ENCODE data around the gene FBH1. TPM values are rescaled to one million over a fixed set of nuclear protein-coding genes. Genes with fewer than 3 reads are reported as not detected.

FBH1 gene
- total and polyA plus RNA-seq, 10 of the 15 experiments (the other 5 are each of a cell fraction or from before 2014, with no cell fraction given) = 6.1 to 67.6 (median 47.2) TPM

DNA sequence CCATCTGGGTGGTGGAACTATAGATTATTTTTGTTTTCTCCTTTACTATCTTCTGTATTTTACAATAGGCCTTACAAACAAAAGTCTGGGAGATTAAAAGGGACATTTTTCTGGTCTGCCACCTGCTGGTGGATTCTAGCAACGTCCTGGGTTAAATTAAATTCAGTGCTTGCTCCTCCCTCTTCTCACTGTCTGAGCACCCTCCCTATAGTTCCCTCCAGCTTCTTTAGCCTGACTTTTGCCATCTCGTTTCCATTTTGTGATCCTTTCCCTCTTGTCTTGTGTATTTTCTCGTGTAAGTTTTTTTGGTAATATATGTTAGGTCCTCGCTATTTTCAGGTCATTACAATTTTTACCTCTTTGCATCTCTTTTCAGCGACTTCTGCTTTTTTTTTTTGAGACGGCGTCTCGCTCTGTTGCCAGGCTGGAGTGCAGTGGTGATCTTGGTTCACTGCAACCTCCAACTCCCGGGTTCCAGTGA, 16.5 kb upstream of the FBH1 start (continued):
- TF ChIP-seq, protein P1, sequence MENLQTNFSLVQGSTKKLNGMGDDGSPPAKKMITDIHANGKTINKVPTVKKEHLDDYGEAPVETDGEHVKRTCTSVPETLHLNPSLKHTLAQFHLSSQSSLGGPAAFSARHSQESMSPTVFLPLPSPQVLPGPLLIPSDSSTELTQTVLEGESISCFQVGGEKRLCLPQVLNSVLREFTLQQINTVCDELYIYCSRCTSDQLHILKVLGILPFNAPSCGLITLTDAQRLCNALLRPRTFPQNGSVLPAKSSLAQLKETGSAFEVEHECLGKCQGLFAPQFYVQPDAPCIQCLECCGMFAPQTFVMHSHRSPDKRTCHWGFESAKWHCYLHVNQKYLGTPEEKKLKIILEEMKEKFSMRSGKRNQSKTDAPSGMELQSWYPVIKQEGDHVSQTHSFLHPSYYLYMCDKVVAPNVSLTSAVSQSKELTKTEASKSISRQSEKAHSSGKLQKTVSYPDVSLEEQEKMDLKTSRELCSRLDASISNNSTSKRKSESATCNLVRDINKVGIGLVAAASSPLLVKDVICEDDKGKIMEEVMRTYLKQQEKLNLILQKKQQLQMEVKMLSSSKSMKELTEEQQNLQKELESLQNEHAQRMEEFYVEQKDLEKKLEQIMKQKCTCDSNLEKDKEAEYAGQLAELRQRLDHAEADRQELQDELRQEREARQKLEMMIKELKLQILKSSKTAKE (IDR thresholded peaks at IDR 0.05; ENCODE audit: low read depth, poor library complexity, severe bottlenecking) = peak; percentile 49
- TF ChIP-seq TAF1 (IDR thresholded peaks at IDR 0.05; ENCODE audit: borderline replicate concordance, low read depth, low read length) (no peak), RB1 (IDR thresholded peaks at IDR 0.05; ENCODE audit: borderline replicate concordance) (no peak), LARP7 (IDR thresholded peaks at IDR 0.05) (no peak), MXI1 (IDR thresholded peaks at IDR 0.05; ENCODE audit: low read depth, low read length) (no peak), SMC3 (IDR thresholded peaks at IDR 0.05; ENCODE audit: borderline replicate concordance, low read length) (peak; percentile 86; the same call in 1 of the 2 replicates), BACH1 (IDR thresholded peaks at IDR 0.05; ENCODE audit: borderline replicate concordance) (no peak; the same call in 1 of the 2 replicates), SP1 (IDR thresholded peaks at IDR 0.05; ENCODE audit: low read depth, low read length) (no peak), SPI1 (IDR thresholded peaks at IDR 0.05; ENCODE audit: borderline replicate concordance, insufficient read depth, low read depth, low read length) (peak; percentile 56; the same call in 1 of the 2 replicates), ASH2L (IDR thresholded peaks at IDR 0.05; ENCODE audit: borderline replicate concordance, low read depth) (no peak), SREBF2 (IDR thresholded peaks at IDR 0.05; ENCODE audit: low read length) (no peak), CHD4 (IDR thresholded peaks at IDR 0.05) (no peak), IKZF2 (IDR thresholded peaks at IDR 0.05) (0 out of 4 replicates have a peak, but pooled peaks of 1 of the 2 experiments have one; percentile 25), EED (IDR thresholded peaks at IDR 0.05; ENCODE audit: low read depth) (no peak), CHD2 (IDR thresholded peaks at IDR 0.05; ENCODE audit: borderline replicate concordance, low read depth, low read length) (no peak), GABPA (IDR thresholded peaks at IDR 0.05; ENCODE audit: low read depth) (no peak), NR2F1 (conservative IDR thresholded peaks at IDR 0.05) (no peak), BCL11A (IDR thresholded peaks at IDR 0.05; ENCODE audit: low read depth, low read length) (no peak)
- TF ChIP-seq, protein P2, sequence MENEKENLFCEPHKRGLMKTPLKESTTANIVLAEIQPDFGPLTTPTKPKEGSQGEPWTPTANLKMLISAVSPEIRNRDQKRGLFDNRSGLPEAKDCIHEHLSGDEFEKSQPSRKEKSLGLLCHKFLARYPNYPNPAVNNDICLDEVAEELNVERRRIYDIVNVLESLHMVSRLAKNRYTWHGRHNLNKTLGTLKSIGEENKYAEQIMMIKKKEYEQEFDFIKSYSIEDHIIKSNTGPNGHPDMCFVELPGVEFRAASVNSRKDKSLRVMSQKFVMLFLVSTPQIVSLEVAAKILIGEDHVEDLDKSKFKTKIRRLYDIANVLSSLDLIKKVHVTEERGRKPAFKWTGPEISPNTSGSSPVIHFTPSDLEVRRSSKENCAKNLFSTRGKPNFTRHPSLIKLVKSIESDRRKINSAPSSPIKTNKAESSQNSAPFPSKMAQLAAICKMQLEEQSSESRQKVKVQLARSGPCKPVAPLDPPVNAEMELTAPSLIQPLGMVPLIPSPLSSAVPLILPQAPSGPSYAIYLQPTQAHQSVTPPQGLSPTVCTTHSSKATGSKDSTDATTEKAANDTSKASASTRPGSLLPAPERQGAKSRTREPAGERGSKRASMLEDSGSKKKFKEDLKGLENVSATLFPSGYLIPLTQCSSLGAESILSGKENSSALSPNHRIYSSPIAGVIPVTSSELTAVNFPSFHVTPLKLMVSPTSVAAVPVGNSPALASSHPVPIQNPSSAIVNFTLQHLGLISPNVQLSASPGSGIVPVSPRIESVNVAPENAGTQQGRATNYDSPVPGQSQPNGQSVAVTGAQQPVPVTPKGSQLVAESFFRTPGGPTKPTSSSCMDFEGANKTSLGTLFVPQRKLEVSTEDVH (IDR thresholded peaks at IDR 0.05; ENCODE audit: low read depth, partially characterized antibody) = no peak
- TF ChIP-seq, protein P3, sequence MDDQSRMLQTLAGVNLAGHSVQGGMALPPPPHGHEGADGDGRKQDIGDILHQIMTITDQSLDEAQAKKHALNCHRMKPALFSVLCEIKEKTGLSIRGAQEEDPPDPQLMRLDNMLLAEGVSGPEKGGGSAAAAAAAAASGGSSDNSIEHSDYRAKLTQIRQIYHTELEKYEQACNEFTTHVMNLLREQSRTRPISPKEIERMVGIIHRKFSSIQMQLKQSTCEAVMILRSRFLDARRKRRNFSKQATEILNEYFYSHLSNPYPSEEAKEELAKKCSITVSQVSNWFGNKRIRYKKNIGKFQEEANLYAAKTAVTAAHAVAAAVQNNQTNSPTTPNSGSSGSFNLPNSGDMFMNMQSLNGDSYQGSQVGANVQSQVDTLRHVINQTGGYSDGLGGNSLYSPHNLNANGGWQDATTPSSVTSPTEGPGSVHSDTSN (IDR thresholded peaks at IDR 0.05; ENCODE audit: insufficient replicate concordance, low read depth, low read length) = no peak
- TF ChIP-seq, protein P4, sequence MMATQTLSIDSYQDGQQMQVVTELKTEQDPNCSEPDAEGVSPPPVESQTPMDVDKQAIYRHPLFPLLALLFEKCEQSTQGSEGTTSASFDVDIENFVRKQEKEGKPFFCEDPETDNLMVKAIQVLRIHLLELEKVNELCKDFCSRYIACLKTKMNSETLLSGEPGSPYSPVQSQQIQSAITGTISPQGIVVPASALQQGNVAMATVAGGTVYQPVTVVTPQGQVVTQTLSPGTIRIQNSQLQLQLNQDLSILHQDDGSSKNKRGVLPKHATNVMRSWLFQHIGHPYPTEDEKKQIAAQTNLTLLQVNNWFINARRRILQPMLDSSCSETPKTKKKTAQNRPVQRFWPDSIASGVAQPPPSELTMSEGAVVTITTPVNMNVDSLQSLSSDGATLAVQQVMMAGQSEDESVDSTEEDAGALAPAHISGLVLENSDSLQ (IDR thresholded peaks at IDR 0.05) = no peak
- TF ChIP-seq, protein P5, sequence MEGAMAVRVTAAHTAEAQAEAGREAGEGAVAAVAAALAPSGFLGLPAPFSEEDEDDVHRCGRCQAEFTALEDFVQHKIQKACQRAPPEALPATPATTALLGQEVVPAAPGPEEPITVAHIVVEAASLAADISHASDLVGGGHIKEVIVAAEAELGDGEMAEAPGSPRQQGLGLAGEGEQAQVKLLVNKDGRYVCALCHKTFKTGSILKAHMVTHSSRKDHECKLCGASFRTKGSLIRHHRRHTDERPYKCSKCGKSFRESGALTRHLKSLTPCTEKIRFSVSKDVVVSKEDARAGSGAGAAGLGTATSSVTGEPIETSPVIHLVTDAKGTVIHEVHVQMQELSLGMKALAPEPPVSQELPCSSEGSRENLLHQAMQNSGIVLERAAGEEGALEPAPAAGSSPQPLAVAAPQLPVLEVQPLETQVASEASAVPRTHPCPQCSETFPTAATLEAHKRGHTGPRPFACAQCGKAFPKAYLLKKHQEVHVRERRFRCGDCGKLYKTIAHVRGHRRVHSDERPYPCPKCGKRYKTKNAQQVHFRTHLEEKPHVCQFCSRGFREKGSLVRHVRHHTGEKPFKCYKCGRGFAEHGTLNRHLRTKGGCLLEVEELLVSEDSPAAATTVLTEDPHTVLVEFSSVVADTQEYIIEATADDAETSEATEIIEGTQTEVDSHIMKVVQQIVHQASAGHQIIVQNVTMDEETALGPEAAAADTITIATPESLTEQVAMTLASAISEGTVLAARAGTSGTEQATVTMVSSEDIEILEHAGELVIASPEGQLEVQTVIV (IDR thresholded peaks at IDR 0.05; ENCODE audit: borderline replicate concordance, partially characterized antibody) = no peak

Data from GM12878 (cell line).